ENCODE results near the gene SEPTIN8. TPM values are rescaled to one million over a fixed set of nuclear protein-coding genes. Genes with fewer than 3 reads are reported as not detected.

SEPTIN8 gene
- total RNA-seq, 2 experiments from 2014 or later: 35.1 to 35.3 TPM

DNA sequence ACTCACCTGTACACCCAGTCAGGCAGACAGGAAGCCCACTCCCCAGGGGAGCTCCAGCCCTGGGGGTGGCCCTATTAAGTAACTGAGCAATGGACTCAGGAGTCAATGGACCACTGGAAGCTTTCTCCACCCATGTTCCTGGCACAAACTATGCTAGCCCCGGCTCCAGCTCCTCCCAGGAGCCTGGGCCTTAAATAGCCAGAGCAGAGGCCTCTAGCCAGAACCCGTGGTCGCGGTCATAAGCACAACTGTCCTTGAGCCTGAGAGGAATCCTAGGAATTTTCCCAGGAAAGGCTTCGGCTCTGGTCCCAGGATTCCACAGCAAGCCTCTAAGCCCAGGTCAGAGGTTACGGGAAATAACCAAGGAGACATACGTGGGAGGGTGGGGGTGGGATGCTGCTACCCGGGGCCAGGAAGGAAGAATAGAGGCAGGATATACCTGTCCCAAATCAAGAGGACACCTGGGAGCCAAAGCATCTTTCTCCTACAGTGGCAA, 5.5 kb downstream of the SEPTIN8 start:
- H3K4me1 Mint-ChIP-seq (ENCODE audit: low read depth): peaks cover 6% of the 10 kb centered on the region
- CTCF ChIA-PET: no interaction called here
- no peak overlapping the region for H3K27ac Mint-ChIP-seq

DNA sequence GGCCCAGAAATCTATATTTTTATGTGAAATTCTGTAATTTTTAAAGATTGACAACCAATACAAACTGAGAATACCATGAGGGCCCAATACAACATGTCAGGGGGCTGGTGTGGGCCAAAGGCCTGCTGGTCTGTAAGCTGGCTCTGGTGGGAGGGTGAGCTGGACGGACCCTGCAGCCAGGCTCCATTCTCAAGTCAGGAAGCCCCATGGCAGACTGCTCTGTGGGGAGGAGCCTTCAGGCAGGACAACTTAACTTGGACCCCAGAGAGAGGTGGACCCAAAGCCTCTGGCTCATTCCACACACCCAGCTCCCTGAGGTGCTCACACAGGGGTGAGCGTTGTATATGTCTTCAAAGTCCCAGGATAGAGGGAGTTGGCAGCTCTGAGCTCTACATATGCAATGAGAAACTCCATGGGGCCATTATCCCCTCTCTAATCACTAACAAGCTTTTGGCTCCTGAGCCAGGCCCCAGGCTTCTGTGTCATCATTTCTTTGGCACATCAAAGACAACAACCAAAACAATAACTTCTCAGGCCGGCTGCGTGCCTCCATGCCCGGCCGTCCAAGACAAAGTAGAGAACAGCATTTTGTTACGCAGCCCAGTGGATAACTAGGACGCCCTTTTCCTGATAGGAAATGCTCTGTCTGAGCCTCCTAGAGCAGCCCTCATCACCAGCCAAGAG, 6.4 kb downstream of the SEPTIN8 start:
- Mint-ChIP-seq H3K27me3 (ENCODE audit: low read depth) (peaks cover 7% of the 10 kb centered on the region), H3K36me3 (ENCODE audit: low read depth) (no peaks in the 10 kb centered on the region), H3K9me3 (ENCODE audit: insufficient read depth) (no peaks in the 10 kb centered on the region), H3K4me3 (no peak overlapping the region), H3K27ac (no peak overlapping the region), H3K4me1 (ENCODE audit: low read depth) (peaks cover 3% of the 10 kb centered on the region)
- POLR2A ChIA-PET: no interaction called here
- DNase-seq: no peak
- CTCF ChIA-PET: interaction anchor here (0.7 kb wide), 1 partner anchor 265 kb away, joined by 3 read pairs; no protein-coding TSS in a partner anchor
- no peak for ATAC-seq

More for the DNA sequence above, 5.5 kb downstream of the SEPTIN8 start:
- ATAC-seq (no peak), DNase-seq (no peak)
- POLR2A ChIA-PET: no interaction called here
- no peaks in the 10 kb centered on the region for H3K36me3 Mint-ChIP-seq (ENCODE audit: low read depth)
- H3K9me3 Mint-ChIP-seq (ENCODE audit: insufficient read depth): no peaks in the 10 kb centered on the region
- no peak overlapping the region for H3K4me3 Mint-ChIP-seq
- peaks cover 13% of the 10 kb centered on the region for H3K27me3 Mint-ChIP-seq (ENCODE audit: low read depth)

DNA sequence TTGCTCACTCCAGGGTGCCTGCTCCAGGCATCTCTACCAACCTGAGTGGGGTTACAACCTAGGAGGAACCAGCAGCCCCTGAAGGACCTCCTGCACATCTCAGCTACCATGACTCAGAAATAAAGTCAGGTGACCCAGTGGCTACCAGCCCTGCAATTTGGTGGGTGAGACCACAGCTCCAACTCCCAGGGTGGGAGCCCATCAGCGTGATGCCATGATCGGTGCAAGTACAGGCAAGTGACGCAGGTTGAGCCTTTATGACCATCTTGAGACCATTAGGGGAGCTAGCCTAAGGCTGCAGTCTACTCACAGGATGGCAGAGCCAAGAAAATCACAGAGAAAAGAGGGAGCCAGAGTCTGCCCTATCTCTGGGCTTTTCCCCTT, 8.6 kb downstream of the SEPTIN8 start:
- DNase-seq (no peak), ATAC-seq (no peak)
- no peaks in the 10 kb centered on the region for H3K9me3 Mint-ChIP-seq (ENCODE audit: insufficient read depth)
- ChIA-PET POLR2A (no interaction called here), CTCF (no interaction called here)
- no peak overlapping the region for H3K27ac Mint-ChIP-seq
- no peak overlapping the region for H3K4me3 Mint-ChIP-seq
- H3K4me1 Mint-ChIP-seq (ENCODE audit: low read depth): no peaks in the 10 kb centered on the region
- no peaks in the 10 kb centered on the region for H3K27me3 Mint-ChIP-seq (ENCODE audit: low read depth)
- H3K36me3 Mint-ChIP-seq (ENCODE audit: low read depth): peaks cover 3% of the 10 kb centered on the region

DNA sequence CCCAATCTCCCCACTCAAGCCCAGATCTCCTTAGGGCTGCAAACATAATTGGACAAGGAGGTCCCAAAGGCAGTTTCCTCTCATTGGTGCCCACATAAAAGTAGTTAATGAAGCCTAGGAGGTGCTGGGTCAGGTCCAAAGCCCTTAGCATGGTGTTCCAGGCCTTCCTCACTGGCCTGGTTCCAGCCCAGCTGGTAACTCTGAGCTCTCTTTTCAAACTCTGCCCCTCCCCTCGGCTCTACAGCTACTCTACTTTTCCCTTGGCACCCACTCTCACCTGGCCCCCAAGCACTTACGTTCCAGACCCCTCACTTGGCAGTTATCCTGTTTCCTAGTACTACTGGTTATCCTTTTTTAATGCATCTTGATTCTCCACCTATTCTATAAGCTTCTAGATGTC, 9.9 kb downstream of the SEPTIN8 start:
- ATAC-seq (no peak), DNase-seq (no peak)
- Mint-ChIP-seq H3K4me3 (no peak overlapping the region), H3K4me1 (ENCODE audit: low read depth) (no peaks in the 10 kb centered on the region), H3K9me3 (ENCODE audit: insufficient read depth) (no peaks in the 10 kb centered on the region), H3K27ac (no peak overlapping the region), H3K27me3 (ENCODE audit: low read depth) (no peaks in the 10 kb centered on the region), H3K36me3 (ENCODE audit: low read depth) (peaks cover 8% of the 10 kb centered on the region)
- CTCF ChIA-PET: interaction anchor here (1.0 kb wide), 1 partner anchor 53 kb away, joined by 3 read pairs; no protein-coding TSS in a partner anchor
- POLR2A ChIA-PET: interaction anchor here (0.7 kb wide), 1 partner anchor 40 kb away, joined by 3 read pairs; no protein-coding TSS in a partner anchor

DNA sequence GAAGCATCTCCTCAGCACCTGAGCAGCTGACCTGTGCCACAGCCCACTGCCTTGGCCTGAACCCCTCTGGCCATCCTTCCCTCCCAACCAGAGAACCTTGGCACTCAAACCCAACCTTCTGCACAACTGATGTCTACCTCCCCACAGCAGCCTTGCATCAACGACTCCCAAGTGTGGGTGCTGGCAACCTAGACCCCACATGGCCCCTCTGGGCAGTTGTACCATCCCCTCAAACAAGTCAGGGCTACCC, 10.3 kb downstream of the SEPTIN8 start:
- ChIA-PET POLR2A (no interaction called here), CTCF (interaction anchor here (1.0 kb wide), 1 partner anchor 53 kb away, joined by 3 read pairs; no protein-coding TSS in a partner anchor)
- Mint-ChIP-seq H3K36me3 (ENCODE audit: low read depth) (peaks cover 8% of the 10 kb centered on the region), H3K27me3 (ENCODE audit: low read depth) (no peaks in the 10 kb centered on the region), H3K9me3 (ENCODE audit: insufficient read depth) (no peaks in the 10 kb centered on the region), H3K4me3 (no peak overlapping the region), H3K4me1 (ENCODE audit: low read depth) (no peaks in the 10 kb centered on the region), H3K27ac (no peak overlapping the region)
- no peak for ATAC-seq
- DNase-seq: no peak

DNA sequence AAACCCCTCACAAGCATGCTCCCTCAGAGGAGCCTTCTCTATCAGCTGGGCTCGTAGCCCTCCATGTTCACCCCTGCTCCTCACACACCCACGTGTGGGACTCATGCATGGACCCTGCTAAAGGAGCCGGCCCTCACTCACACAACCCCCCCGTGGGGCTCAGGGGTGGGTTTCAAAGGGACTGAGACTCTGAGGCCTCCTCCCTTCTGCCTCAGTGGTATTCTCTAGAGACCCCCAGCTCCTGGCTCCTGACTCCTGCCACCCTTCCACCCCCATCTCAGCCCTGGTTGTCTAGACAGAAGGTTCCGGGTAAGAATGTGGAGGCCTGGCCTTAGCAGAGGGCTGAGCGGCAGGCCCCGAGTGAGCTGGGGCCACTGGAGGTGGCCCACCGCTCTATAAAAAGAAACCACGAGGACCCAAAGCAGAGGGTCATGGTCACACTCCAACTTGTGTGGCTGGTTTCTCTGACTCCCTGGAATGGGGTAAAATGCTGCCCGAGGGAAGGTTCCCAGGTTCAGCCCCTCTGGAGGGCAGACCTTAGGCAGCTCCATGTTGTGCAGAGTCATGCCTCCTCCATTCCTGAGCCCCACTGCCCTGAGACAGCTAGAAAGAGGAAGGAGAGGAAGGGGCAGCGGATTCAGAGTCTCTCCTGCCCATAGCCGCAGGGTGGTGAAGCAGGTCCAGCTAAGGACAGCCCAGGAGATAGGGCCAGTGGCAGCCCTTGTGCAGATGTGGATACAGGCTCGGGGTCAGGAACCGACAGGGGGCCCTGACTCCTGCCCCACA, 10.8 kb downstream of the SEPTIN8 start:
- Mint-ChIP-seq H3K36me3 (ENCODE audit: low read depth) (peaks cover 8% of the 10 kb centered on the region), H3K27ac (no peak overlapping the region), H3K4me1 (ENCODE audit: low read depth) (no peaks in the 10 kb centered on the region), H3K27me3 (ENCODE audit: low read depth) (no peaks in the 10 kb centered on the region), H3K9me3 (ENCODE audit: insufficient read depth) (no peaks in the 10 kb centered on the region), H3K4me3 (no peak overlapping the region)
- CTCF ChIA-PET: interaction anchor here (1.0 kb wide), 1 partner anchor 54 kb away, joined by 3 read pairs; no protein-coding TSS in a partner anchor
- ATAC-seq: no peak
- POLR2A ChIA-PET: no interaction called here
- no peak for DNase-seq

DNA sequence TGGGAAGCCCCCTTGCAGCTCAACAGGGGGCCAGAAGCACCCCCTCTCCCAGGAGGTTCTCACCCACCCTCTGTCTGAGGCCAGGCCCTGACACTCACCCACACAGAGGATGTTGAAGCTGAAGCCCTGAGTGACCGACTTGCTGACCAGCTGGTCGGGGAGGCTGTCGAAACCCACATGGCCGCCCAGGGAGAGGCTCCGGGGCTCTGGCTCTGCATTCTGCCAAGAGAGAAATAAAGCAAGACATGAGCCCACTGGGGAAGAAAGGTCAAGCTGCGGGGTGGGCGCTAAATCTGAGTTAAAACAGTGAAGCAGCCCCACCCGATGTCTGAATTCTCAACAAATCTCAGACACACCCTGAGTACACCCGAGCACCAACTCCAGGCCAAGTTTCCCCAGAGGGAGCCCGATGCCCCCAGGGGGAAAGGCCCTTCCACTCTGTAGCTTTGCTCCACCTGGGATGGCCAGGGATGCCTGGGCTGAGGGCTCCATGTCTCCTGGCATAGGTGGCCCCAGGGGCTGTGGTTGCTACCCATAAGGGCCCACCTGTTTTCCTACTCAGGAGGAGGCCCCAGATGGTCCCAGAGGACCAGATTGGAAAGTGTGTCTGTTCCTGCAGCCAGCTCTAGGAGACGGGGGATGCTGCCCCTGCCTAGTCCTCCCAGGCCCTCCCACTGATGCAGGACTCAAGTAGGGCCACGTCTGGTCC, 11.6 kb downstream of the SEPTIN8 start:
- DNase-seq (no peak), ATAC-seq (no peak)
- Mint-ChIP-seq H3K27me3 (ENCODE audit: low read depth) (no peaks in the 10 kb centered on the region), H3K9me3 (ENCODE audit: insufficient read depth) (no peaks in the 10 kb centered on the region), H3K27ac (no peak overlapping the region), H3K36me3 (ENCODE audit: low read depth) (peaks cover 8% of the 10 kb centered on the region), H3K4me1 (ENCODE audit: low read depth) (no peaks in the 10 kb centered on the region), H3K4me3 (no peak overlapping the region)
- ChIA-PET POLR2A (no interaction called here), CTCF (no interaction called here)

DNA sequence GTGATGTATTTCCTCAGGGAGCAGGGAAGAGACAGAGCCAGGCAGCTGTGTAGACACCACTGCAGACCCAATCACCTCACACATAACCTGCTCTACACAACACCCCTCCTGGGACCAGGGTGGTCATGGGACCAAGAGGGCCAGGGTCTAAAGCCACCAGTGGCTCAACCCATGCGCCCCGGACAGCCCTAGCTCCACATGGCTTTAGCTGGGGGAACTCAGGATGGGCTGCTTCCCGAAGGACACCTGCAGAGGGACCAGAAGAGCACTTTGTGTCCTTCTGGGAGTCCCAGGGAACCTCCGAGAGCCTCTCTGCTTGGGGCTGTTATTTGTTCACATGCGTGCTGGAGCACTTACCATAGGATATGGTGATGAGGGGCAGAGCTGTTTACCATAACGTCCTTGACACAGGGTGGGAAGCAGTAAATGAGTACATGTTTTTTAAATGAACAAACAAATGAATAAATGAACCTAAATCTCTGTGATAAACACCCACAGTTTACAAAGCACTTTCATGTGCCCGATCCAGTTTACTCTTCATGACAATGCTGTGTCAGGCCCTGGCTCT, 12.3 kb downstream of the SEPTIN8 start:
- H3K4me1 Mint-ChIP-seq (ENCODE audit: low read depth): no peaks in the 10 kb centered on the region
- no peaks in the 10 kb centered on the region for H3K27me3 Mint-ChIP-seq (ENCODE audit: low read depth)
- peaks cover 8% of the 10 kb centered on the region for H3K36me3 Mint-ChIP-seq (ENCODE audit: low read depth)
- no peak overlapping the region for H3K4me3 Mint-ChIP-seq
- ChIA-PET CTCF (no interaction called here), POLR2A (no interaction called here)
- no peak for ATAC-seq
- no peak overlapping the region for H3K27ac Mint-ChIP-seq
- no peaks in the 10 kb centered on the region for H3K9me3 Mint-ChIP-seq (ENCODE audit: insufficient read depth)
- DNase-seq: no peak

DNA sequence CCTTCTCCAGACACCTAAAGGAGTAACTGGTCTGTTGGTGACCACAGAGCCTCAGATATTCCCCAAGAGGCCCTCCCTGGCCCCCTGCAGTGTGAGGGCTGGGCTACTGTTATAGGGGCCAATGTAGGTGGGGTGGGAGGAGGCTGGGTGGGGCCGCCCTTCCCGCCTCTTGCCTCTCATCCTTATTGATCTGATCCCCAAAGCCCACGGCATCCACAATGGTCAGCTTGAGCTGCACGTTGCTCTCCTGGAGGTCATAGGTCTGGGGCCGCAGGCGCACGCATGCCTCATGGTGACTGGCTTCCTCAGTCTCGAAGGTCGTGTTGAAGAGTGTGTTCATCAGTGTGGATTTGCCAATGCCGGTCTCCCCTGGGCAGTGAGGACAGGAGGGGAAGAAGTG, 13.0 kb downstream of the SEPTIN8 start:
- H3K36me3 Mint-ChIP-seq (ENCODE audit: low read depth): peaks cover 8% of the 10 kb centered on the region
- CTCF ChIA-PET: no interaction called here

DNA sequence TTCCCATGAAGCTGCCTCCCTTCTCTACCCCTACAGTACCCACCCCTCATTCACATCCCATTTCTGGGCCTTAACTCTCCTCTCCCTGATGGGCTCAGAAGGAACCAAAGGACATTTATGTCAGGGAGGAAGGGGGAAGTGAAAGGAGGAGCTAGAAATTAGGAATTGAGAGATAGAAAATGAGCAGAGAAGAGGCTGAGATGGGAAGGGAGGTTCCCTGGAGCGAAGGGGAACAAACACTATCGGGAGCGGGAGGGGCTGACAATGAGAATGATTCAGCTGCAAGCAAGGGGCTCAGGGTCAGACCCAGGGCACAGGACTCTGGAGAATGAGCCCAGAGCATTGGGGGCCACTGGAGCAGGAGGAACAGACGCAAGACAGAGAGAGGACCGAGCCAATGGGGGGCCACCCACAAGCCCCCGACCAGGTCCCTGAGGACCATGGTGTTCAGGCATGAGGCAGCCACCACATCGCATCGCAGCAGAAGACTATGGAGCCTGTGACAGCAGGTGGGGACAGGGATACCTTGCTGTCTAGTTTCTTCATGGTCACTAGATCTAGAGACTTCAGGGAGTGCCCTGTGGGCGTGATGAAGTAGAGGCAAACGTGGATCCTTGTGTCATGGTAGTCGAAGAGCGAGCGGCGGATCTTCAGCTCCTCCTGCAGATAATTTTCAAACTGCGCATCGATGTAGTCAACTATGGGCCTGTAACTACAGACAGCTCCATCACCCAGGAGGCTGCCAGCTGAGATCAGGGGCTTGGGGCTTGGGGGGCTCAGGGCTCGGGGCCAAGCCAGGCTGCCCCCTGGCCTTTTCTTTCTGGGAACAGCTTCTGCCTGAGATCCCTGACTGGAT, 13.6 kb downstream of the SEPTIN8 start:
- ATAC-seq: no peak
- no peak overlapping the region for H3K27ac Mint-ChIP-seq

More for the DNA sequence above, 13.0 kb downstream of the SEPTIN8 start:
- POLR2A ChIA-PET: no interaction called here
- H3K4me1 Mint-ChIP-seq (ENCODE audit: low read depth): no peaks in the 10 kb centered on the region
- H3K27ac Mint-ChIP-seq: no peak overlapping the region
- DNase-seq: no peak
- H3K4me3 Mint-ChIP-seq: no peak overlapping the region
- H3K9me3 Mint-ChIP-seq (ENCODE audit: insufficient read depth): no peaks in the 10 kb centered on the region
- no peaks in the 10 kb centered on the region for H3K27me3 Mint-ChIP-seq (ENCODE audit: low read depth)
- ATAC-seq: no peak

More for the DNA sequence above, 13.6 kb downstream of the SEPTIN8 start:
- DNase-seq: no peak
- Mint-ChIP-seq H3K4me3 (no peak overlapping the region), H3K9me3 (ENCODE audit: insufficient read depth) (no peaks in the 10 kb centered on the region), H3K4me1 (ENCODE audit: low read depth) (no peaks in the 10 kb centered on the region), H3K36me3 (ENCODE audit: low read depth) (peaks cover 8% of the 10 kb centered on the region), H3K27me3 (ENCODE audit: low read depth) (no peaks in the 10 kb centered on the region)
- ChIA-PET CTCF (interaction anchor here (1.0 to 1.7 kb wide), 2 partner anchors 57 to 223 kb away, joined by 3 read pairs; no protein-coding TSS in a partner anchor), POLR2A (no interaction called here)
